ENCODE data around the gene GJE1. TPM values are rescaled to one million over a fixed set of nuclear protein-coding genes. Genes with fewer than 3 reads are reported as not detected.
"Not testable (repeated sequence)": the region's sequence is repeated elsewhere in the genome, so short reads cannot be mapped to it uniquely, and the experiment has no call there.

Gene GJE1
- total RNA-seq, 1 experiment from 2014 or later = not detected

DNA sequence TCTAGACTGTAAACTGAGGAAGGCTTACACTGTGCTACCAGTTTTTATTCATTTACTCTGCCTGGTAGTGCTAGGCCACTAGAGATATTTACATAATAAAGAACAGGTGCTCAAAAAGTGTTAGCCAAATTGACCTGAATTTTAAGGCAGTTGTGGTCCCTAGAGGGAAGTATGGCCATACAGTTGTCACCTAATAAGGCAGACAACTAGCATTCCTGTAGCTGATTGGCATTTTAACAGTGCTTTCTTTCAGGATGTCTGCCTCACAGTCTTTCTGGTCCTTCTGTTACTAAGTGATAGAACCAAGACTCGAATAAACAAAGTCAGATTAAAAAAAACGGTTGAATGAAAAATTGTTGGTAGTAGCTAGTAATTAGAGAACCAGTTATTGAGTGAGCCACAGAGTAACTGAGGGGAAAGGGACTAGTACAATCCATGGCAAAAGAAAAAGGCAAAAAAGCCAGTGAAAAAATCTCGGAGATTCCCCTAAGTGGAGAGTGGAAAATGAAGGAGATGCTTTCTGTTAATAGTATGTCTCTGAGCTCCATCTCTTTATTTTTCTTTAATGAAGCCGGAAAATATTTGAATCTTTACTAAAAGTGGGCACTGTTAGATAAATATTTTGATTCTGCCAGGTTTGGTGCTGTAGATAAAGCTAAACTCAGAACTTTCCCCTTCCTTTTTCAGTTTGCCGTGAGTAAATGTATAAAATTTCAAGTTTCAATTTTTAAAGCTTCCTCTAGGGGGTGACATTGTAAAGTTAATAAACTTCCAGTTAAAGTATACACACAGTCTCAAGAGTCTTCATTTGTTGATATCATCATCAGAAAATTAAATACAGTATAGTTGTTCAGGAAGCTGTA is 23.4 kb downstream of the GJE1 start:
- in situ Hi-C loops (cut with HindIII; ENCODE audit: low sequenced_read_pairs) = no loop called here
- DNase-seq (ENCODE audit: low spot score) = no peak

DNA sequence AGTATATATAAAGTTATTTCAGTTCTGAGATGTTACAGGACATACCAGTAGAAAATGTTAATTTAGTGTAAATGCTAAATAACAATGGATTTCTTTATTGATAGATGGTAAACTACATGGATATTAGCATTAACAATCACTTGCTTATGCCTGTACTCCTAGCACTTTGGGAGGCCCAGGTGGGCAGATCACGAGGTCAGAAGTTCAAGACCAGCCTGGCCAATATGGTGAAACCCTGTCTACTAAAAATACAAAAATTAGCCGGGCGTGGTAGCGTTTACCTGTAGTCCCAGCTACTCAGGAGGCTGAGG is 24.0 kb downstream of the GJE1 start:
- in situ Hi-C loops (cut with HindIII; ENCODE audit: low sequenced_read_pairs); DNase-seq (ENCODE audit: low spot score): not testable (repeated sequence)

DNA sequence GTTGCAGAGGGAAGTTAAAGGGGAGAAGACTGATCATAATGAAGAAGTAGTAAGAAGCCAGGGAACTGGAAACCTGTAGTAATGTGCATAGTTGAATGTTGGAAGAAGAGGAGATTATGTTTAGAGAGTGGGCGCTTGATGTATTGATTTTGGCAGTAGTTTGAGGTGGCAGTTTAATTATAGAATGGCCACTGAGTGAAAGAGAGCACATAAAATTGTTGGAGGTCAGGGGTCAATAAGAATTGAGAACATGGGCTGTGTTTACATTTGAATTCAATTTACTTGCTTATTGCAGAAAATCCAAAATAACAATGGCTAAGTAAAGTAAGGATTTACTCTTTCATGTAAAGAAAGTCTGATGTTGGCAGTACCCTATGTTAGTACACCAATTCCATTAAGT is 30.1 kb downstream of the GJE1 start:
- no peak for DNase-seq (ENCODE audit: low spot score)
- in situ Hi-C loops (cut with HindIII; ENCODE audit: low sequenced_read_pairs) = no loop called here

DNA sequence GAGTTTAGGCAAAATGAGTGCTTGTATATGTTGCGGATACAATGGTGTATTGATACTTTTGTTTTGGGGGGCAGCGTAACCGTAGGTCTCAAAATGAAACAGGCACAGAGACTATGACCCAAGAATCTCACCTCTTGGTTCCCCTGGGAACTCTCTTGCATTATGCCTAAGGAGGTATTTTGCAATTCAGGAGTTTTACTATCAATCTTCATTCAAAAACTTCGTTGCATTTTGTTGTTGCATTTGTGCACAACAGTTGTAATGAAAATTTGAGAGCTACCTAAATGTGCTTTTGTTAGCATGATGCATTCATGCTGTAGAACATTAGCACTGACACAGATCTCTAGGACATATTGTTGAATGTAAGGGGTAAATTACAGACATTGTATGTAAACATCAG is 32.5 kb downstream of the GJE1 start:
- in situ Hi-C loops (cut with HindIII; ENCODE audit: low sequenced_read_pairs) = no loop called here
- DNase-seq (ENCODE audit: low spot score) = no peak

DNA sequence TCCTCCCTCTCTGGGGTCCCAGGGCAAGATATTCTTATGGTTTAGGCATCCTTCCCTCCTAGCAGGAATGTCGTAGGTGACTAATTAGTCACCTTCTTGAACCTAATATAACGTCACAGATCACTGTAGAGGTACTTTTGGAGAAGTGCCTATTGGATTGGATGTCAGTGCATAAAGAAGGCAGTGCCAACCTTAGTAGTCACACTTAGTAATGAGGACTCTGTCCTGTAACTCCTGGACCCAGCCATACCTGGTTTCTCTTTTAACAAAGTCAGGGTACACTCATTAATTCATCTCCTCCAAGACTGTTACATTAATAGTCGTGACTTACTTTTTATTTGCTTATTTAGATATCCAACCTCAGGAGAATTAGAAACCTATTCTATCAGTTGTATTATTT is 34.3 kb downstream of the GJE1 start:
- in situ Hi-C loops (cut with HindIII; ENCODE audit: low sequenced_read_pairs) = no loop called here
- no peak for DNase-seq (ENCODE audit: low spot score)

DNA sequence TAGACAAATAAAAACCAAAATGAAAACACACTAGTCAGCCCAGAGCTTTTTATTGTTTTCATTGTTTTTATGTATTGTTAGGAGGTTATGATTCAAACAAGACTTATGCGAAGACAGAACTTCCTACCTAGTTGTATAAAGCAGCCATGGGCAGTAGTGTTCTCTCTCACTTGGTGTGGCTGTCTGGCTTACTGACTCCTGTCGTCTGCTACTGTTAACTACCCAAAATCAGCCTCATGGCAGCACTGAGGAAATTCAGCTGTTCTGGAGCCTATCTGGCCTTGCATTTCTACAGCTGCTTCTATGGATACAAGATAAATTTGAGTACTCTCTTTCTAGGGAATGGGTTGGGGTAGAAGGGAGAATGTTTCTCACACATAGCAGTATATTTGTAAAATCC is 34.8 kb downstream of the GJE1 start:
- in situ Hi-C loops (cut with HindIII; ENCODE audit: low sequenced_read_pairs) = no loop called here
- no peak for DNase-seq (ENCODE audit: low spot score)

DNA sequence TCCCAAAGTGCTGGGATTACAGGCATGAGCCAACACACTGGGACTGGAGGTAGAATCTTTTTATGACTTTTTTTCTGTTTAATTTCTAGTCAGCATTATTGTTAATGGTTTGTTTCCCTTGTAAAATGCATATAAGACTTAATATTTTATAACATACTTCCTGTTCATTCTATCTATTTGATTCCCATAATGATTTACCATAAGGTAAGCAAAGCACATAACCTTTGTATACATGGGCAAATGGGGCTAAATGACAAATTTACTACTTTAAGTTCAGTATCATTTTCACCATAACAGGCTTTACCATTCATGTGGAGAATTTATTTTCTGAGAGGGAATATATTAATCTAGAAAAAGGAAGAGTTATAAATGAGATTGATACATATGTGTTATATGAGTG is 38.6 kb downstream of the GJE1 start:
- no peak for DNase-seq (ENCODE audit: low spot score)
- in situ Hi-C loops (cut with HindIII; ENCODE audit: low sequenced_read_pairs) = no loop called here

DNA sequence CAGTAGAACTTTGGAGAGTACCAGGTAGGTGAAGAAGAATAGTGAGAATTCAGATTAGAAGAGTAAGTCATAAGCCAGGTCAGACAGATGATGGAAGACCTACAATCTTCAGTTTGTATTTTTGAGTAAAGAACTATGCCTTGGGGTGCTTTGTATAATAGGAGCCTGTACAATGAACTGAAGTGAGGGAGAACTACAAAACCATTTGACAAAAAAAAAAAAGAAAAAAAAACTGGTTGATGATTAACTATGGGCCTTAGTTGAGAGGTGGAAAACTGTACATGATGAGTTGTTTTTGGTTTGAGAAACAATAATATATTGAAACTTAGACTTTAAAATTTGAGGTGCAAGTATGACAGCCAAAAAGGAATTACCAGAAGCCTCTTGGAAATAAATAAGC is 40.0 kb downstream of the GJE1 start:
- no peak for DNase-seq (ENCODE audit: low spot score)
- in situ Hi-C loops (cut with HindIII; ENCODE audit: low sequenced_read_pairs) = no loop called here

DNA sequence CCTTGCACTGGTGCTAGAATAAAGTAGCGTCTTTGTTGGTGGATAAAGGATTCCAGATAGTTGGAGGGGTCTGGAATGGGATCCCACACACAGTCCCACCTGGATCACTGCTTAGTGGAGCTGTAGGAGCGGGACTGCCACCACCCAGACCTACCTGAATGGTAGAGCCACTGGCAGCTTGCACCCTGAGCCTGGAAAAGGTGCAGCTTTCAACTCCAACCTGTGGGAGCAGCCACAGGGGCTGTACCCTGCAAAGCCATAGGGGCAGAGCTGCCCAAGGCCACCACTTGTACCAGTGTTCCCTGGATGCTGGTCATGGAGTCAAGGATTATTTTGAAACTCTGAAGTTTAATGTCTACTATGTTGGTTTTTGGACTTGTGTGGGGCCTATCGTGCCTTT is 41.3 kb downstream of the GJE1 start:
- in situ Hi-C loops (cut with HindIII; ENCODE audit: low sequenced_read_pairs) = no loop called here
- no peak for DNase-seq (ENCODE audit: low spot score)

DNA sequence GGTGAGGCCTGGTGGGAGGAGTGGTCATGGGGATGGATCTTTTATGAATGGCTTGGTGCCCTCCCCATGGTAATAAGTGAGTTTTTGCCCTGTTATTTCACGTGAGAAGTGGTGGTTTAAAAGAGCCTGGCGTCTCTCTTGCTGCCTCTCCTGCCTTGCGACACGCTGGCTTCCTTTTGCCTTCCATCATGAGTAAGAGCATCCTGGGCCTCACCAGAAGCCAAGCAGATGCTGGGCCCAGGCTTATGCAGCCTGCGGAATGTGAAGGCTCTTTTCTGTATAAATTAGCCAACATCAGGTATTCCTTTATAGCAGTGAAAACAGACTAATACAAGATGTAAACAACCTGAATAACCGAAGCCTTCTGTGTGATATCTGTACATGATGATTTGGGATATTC is 42.0 kb downstream of the GJE1 start:
- no peak for DNase-seq (ENCODE audit: low spot score)
- in situ Hi-C loops (cut with HindIII; ENCODE audit: low sequenced_read_pairs) = no loop called here

DNA sequence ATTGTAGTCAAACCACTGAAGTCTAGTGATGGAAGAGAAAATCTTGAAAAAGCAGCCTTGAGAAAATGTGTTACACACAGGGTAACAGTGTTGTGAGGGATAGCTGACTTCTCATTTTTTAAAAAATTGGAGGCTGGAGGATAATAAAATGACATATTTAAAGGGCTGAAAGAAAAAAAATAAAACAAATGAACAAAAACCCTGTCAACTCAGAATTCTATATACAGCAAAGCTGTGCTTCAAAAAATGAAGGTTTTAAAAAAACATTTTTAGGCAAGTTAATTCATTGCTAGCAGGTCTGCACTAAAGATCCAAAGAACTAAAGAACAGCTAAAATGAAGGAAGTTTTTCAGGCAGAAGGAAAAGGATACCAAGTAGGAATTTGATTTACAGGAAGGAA is 45.4 kb downstream of the GJE1 start:
- no peak for DNase-seq (ENCODE audit: low spot score)
- in situ Hi-C loops (cut with HindIII; ENCODE audit: low sequenced_read_pairs) = no loop called here

DNA sequence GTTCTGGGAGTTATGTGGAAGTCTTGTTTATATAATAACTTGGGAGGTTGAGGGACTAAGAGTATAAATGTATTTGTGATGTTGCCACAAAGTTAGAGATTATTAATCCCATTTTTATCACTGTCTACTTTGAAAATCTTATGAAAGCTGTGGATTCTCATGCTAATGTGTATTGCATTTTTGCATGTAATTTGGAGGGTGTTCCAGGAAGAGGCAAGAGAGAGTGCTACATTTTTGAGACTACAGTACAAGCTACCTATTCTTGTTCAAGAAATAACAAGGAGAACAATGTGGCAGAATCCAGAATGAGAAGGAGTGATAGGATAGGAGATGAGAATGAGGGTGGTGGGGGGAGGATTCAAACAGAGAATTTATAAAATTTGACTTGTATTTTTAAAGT is 49.3 kb downstream of the GJE1 start:
- DNase-seq (ENCODE audit: low spot score) = no peak
- in situ Hi-C loops (cut with HindIII; ENCODE audit: low sequenced_read_pairs) = no loop called here

DNA sequence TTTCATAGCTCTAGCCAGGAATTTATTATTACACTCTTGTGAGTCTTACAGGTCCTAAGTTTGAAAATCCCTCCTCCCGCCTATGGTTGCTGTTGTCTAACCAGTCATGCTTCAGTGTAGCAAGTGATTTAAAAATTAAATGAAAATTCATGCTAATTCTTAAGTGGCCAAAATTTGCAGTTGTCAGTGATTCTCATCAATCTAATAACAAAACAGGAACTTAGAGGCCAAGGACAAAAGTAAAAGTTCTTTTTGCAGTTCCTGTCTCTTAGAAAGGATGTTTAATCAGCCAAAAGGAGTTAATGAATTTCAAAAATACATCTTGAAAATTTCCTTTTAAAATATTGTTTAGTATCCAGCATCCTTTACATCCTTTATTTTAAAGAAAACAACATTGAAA is 50.6 kb downstream of the GJE1 start:
- in situ Hi-C loops (cut with HindIII; ENCODE audit: low sequenced_read_pairs) = no loop called here

DNA sequence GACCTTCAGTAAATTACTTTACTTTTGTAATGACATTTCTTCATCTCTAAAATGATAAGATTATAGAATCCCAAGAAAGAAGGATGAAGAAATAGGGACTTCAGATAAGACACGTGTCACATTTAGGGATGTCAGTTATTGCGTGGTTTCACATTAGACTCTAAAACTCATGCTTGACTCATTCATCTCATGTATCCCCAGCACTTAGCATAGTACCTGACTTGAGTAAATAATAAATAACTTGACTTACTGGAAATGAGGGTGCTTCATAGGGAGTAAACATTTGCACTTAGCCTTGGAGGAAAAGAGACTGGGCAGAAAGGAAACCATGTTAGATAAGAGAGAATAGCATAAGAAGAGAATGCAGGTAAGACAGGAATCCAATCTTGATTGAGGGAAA is 51.6 kb downstream of the GJE1 start:
- DNase-seq (ENCODE audit: low spot score) = no peak
- in situ Hi-C loops (cut with HindIII; ENCODE audit: low sequenced_read_pairs) = no loop called here

More for the DNA sequence above, 50.6 kb downstream of the GJE1 start:
- DNase-seq (ENCODE audit: low spot score) = no peak

Other genes starting within 250 kb of the GJE1 start
- gene NMBR, start 14.2 kb downstream of the GJE1 start, total RNA-seq (2014; rRNA removed; shearing (Covaris generic)) = not detected in 2 replicates
- gene VTA1, start 14.3 kb downstream of the GJE1 start, total RNA-seq (2014; rRNA removed; shearing (Covaris generic)) = 56.2 and 71.1 TPM in 2 replicates
- 1.1 and 3.3 TPM in 2 replicates for gene ADGRG6, start 169.1 kb downstream of the GJE1 start, total RNA-seq (2014; rRNA removed; shearing (Covaris generic))

All from G401 (cell line).